ENCODE measurements around the gene COL18A1.
"Not testable (repeated sequence)": the region's sequence is repeated elsewhere in the genome, so short reads cannot be mapped to it uniquely, and the experiment has no call there.

The COL18A1 gene

DNA sequence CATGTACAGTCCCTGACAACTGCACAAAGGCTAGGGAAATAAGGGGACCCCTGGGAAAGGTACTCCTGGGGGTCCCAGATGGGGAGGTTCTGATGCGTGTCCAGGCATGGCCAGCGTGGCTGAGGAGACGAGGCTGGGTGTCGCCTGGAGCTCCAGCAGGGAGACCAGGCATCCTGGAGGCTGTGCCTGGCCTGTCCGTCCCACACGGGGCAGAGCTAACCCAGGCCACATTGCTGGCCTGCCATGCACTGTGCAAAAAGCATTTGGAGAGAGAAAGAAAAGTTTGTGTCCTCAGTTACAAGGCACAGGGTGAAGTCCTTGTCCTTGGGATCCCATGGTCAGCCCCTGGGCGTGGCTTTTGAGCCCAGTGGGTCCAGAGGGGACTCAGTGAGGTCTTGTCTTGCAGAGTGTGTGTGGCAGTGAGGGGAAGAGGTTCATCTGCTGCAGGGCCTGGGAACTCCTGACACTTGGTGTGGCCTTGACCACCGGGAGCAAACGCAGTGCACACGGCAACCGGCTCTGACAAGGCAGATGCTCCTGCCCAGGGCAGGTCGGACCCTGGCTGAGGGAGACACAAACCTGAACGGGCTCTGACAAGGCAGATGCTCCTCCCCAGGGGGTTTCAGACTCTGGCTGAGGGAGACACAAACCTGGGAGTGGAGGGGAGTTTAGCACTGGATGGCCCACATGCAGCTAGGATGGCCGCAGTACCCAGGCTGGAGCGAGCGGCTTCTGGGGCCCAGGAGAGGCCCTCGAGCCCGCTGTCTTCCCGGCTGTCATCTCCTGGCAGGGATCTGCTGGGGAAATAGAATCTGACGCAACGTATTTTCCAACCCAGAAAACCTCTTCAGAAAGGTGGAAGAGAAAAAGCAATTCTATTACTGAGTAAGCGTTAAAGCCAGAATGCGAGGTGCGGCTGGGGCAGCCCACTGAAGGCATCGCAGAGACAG is 37.3 kb upstream of the COL18A1 start:
- DNase-seq (ENCODE audit: low spot score): no peak

DNA sequence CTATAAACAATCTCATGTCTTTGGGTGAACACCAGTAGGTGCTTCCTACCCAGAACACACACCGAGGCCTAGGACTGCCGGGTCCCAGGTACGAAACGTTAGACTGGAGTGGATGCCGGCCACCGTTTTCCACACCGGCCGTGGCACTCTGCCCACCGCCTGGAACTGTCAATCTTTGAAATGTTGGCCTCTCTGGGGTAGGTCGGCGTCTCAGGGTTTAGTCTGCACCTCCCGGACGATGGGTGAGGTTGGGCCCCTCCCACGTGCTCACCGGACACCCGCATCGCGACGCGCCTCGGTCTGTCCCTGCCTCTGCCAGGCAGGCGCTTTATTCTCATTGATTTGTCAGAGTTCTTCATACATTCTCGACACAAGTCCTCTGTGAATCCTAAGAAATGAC is 35.9 kb upstream of the COL18A1 start:
- not testable (repeated sequence) for DNase-seq (ENCODE audit: low spot score)

DNA sequence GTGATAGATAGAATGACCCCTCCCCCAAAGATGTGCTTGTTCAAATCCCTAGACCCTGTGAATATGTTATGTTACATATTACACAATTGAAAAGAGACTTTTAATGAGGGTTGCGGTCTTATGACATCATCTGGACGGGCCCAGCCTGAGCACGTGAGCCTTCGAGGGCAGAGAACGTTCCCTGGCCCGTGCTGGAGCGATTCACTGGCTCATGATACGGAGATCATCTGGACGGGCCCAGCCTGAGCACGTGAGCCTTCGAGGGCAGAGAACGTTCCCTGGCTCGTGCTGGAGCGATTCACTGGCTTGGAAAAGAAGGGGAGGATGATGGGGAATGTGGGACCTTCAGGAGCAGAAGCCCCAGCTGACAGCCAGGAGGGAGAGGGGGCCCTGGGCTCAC is 34.4 kb upstream of the COL18A1 start:
- no peak for DNase-seq (ENCODE audit: low spot score)

DNA sequence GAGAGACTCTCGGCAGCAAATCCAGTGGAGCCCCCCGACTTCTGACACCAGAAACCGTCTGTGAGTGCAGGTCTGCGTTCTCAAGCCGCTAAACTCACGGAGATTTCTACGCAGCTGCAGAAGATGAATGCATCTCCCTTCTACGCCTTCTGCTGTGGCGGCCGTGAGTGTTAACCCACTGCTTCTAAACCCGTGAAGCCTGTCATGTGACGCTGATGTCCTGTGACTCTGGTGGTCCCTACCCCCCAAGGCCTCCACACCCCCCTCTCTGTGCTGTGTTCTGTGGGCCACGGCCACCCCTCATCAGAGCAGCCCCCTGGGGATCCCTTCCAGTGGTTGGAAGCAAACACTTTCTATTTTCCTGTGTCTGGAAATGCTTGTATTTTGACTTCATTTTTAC is 33.9 kb upstream of the COL18A1 start:
- DNase-seq (ENCODE audit: low spot score): no peak

DNA sequence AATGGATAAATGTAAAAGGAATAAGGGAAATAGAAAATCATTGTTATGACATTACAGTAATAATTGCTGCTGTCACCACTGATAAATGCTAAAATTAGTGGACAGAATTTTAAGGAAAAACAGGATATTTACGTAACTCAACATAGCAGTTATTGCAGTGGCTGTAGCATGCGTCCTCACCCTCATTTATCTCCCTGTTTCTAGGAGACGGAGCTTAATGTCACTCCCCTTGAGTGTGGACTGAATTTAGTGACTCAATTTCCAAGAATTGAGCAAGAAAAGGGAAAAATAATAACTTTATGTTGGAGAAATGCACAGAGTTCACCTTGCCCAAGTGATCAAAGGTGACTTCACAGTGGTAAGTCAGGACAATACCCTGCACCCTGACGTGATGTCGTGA is 33.3 kb upstream of the COL18A1 start:
- DNase-seq (ENCODE audit: low spot score): no peak

DNA sequence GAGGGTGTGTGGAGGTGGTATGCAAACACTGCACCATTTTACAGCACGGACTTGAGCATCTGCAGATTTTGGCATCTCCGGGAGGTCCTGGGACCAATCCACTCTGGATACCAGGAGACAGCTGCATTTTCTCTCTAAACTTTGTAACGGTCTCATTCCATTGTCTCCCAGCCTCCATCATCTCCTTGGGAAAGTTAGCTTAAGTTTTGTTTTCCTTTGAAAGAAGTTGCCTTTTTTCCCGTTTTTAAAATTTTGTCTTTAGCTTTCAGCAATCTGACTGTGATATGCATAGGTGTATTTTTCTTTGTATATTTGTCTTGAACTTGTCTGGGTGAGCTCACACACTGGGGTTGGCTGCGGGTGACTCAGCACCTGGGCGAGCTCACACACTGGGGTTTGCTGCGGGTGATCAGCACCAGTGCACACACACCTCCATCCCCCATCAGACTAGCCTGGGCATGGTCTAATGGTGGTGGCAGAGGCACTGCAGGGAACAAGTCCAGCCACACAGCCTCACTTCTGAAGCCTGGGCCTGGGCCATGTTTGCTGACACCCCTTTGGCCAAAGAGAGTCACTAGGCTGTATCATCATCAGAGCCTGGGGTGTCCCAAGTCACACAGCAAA is 32.1 kb upstream of the COL18A1 start:
- no peak for DNase-seq (ENCODE audit: low spot score)

DNA sequence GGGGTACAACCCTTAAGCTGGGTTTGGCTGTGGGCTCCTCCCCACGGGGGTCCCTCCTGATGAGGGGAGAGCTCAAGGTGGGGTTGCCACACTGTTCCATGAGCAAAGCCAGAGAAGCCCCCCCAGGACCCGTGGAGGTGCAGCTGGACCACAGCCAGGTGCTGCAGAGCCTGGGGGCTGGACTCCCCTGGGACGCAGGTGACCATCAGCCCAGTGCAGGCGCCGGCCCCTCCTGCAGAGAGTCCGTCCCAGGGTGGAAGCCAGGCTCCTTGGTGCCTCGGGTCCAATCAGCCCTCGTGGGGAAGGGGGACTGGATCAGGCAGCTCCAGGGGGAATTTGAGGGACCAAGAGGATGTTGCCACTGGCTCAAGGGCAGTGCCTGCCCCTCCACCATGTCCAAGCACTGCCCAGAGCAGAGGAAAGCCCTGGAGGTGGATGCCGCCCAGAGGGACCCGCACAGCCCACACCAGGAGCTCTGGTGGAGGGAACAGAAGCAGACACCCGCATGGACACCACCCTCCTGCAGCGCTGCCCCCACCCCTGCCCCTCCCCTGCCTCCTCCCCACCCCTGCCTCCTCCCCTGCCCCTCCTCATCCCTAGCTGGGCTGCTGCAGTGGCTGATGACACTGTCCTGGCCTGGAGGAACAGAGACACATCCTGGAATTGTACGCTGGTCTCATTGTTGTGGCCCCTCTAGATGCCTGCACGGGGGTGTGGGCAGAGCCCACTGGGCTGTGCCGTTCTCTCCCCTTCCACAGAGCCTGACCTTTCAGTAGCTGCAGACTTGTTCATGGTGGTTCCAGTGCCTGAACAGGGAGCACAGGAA is 30.8 kb upstream of the COL18A1 start:
- no peak for DNase-seq (ENCODE audit: low spot score)

DNA sequence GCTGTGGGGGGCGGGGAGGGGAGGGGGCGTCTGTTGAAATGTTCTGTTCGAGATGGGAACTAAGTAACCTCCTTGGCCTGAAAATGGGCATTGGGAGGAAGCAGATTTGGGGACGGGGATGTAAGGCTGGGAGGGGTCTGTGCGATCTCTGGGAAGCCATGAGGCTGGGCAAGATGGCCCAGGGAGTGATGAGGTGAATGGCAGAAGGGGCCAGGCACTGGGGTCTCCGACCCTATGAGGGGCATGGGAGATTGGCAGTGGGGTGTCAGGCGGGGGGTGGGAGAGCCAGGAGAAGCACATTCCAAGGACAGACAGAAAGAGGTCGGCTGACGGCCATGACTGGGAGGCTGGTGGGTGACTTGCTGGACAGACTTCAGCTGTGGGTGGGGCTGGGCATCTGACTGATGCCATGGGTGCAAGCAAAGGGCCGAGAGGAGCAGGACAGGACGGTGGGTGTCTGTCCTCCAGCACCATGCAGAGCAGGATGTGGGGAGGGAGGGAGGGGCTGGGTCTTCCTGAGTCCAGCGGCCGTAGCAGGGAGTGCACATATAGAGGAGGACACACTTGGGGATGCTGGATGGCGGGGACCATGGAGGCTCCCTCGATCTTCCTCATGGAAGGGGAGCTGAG is 30.0 kb upstream of the COL18A1 start:
- DNase-seq (ENCODE audit: low spot score): no peak

DNA sequence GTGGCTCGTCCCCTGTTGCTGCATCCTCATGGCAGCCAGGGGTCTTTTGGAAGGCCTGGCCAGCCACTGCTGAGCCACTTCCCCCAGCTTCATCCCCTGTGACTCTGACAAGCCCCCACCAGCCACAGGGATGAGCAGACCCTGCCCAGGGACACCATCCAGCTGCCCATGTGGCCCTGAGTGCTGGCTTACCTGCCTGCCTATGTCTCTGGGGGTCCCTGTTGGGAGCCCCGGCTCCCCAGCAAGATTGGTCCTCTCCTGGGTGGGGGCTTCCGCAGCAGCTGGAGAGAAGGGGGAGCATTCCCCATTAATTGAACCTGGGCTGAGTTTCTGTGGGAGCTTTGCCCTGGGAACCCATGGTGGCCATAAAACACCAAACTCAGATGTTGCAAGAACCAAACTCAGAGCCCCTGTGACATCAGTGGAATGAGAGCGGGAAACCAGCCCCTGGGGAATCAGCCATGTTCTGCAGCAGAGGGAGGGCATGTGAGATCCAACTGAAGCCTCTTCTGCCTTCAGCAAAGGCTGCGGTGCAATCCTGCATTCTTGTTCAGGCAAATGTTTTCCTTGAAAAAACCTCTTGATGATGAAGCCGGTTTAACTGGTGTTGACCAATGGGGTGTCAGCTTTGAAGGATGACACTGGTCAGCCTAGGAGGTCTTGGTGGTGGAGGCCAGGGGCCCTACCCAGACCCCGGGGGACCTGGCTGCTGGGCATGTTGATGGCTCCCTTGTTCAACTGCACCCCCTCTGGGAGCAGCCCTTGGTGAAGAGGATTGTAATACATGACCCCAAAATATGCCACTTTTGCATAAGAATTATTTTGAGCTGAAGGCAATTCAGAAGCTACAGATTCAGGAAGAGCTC is 28.3 kb upstream of the COL18A1 start:
- DNase-seq (ENCODE audit: low spot score): no peak

DNA sequence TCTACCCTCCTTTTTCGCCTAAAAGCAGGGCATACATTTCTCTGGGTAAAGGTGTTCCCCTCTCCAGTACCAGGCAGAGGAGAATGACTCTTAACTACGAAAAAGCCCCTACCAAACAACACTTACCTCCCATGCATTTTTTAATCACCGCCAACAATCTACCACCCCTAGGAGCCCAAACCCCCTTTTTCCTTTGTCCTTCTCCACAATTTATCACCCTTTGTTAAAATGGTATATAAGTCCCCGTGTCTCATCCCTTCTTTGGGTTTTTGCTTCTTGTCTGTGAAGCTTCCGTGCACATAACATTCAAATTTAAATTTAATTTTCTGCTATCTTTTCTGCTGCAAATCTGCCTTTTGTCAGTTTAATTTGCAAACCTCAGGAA is 27.6 kb upstream of the COL18A1 start:
- no peak for DNase-seq (ENCODE audit: low spot score)

DNA sequence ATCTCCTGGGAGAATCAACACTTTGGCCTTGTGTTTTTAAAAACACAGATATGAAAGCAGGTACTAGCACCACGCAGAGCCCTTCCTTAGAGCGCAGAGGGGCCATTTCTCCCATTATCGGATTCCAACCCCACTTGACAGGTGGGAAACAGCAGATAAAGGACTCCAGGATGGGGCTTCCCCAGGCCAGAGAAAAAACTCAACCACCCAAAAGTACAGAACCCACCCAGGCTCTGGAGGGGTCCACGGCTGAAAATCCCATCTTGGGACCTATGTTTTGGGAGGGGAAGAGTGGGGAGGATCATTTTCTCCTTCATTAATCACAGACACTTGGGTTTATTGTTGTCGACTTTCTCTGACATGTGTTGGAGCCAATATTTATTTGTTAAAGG is 27.1 kb upstream of the COL18A1 start:
- DNase-seq (ENCODE audit: low spot score): no peak

DNA sequence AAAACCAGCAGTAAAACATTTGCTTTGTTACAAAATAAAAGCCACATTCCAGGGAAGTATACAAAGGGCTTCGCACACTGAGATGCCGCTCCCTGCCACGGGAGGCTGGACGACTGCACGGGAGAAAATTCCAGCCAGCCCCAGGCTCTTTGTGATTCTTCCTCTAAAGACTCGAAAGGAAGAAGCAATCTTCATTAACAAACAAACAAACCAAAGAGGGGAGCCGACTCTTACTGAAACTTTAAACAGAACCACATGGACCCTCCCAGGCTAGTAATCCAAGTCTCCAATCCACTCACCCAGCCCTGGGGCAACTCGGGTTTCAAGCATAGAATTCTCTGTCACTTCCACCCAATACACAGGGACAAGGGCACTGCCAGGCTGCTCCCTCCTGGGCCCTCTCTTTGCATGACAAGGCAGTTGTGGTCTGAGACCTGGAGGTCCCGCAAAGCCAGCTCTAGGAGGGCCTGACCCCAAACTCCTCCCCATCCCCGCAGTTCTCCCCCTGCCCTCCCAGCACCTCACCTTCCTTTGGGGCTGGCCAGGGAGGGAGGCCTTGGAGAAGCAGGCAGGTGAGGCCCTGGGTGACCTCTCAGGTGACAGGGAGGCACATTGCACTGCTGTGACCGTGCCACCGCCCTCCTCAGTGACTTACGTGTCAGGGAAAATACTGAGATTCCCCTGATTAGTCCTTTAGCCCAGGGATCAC is 26.6 kb upstream of the COL18A1 start:
- peak; percentile 3 for DNase-seq (ENCODE audit: low spot score)

DNA sequence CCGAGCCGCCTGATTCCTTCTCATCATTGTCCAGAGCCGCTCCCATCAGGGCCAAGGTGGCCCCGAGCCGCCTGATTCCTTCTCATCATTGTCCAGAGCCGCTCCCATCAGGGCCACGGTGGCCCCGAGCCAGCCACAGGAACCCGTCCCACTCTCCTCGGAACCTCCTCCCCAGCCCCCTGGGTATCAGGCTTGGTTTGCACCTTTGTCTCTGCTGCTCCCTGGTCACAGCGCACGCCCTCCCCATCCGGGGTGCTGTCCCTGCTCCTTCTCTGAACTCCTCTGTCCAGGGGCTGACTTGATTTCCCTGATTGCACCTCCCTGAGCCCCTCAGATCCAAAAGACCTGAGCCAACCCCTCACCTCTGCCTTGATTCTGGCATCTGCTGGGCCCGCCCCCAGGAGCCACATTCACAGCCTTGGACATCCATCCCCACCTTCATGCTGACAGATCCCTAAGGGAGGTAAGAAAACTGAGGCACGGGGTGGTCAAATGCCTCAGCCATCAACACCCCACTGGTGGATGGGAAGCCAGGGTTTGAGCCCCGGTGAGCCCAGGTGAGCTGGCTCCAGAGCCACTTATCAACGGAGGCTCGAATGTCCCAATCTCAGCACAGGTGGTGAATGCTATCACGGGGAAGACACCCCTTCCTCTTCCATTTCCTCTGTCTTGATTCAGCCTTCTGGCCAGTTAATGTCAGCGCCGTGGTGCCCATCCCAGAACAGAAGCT is 25.6 kb upstream of the COL18A1 start:
- DNase-seq (ENCODE audit: low spot score): no peak

DNA sequence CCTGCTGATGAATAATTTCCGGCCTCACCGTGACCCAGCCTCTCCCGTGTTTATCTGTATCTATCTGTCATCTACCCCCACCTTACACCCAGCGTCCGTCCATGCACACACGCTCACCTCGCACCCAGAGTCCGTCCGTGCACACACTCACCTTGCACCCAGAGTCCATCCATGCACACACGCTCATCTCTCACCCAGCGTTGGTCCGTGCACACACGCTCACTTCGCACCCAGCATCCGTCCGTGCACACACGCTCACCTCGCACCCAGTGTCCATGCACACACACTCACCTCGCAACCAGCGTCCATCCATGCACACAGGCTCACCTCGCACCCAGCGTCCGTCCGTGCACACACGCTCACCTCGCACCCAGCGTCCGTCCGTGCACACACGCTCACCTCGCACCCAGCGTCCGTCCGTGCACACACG is 25.0 kb upstream of the COL18A1 start:
- DNase-seq (ENCODE audit: low spot score): no peak

DNA sequence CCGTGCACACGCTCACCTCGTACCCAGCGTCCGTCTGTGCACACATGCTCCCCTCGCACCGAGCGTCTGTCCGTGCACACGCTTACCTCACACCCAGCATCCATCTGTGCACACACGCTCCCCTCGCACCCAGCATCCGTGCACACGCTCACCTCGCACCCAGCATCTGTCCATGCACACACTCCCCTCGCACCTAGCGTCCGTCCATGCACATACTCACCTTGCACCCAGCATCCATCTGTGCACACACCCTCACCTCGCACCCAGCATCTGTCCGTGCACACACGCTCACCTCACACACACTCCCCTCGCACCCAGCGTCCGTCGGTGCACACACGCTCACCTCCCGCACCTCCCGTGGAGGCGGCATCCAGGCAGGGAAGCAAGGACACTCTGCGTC is 24.4 kb upstream of the COL18A1 start:
- no peak for DNase-seq (ENCODE audit: low spot score)

DNA sequence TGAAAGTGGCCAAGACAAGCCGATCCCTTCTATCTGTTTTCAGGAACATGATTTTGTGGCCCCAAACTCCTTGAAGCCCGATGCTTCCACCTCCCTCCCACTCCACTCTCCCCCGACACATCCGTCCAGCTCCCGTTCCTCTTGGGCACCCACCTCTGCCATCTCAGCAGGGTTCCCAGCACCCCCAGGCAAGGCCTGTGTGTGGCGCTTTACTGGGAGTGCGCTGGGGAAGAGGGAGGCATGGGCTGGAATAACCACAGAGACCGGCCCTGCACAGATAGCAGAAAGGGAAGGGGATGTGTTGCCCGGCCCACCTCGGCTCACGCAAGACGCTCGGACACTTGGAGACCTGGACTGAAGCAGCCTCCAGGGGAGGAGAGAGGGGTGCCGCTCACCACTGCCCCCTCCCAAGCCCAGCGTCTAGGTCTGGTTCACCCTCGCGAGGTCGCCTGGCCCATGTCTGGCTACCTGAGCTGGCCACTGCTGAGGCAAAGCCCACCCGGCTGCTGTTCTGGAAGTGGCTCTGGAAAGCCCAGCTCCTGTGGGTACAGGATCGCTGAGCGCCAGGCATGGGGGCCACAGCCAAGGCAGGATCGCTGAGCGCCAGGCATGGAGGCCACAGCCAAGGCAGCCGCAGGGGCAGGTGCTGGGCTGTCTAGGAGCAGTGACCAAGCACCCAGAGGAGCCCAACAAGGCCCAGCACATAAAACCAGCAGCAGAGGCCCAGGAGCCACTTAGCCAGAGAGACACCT is 23.8 kb upstream of the COL18A1 start:
- no peak for DNase-seq (ENCODE audit: low spot score)

DNA sequence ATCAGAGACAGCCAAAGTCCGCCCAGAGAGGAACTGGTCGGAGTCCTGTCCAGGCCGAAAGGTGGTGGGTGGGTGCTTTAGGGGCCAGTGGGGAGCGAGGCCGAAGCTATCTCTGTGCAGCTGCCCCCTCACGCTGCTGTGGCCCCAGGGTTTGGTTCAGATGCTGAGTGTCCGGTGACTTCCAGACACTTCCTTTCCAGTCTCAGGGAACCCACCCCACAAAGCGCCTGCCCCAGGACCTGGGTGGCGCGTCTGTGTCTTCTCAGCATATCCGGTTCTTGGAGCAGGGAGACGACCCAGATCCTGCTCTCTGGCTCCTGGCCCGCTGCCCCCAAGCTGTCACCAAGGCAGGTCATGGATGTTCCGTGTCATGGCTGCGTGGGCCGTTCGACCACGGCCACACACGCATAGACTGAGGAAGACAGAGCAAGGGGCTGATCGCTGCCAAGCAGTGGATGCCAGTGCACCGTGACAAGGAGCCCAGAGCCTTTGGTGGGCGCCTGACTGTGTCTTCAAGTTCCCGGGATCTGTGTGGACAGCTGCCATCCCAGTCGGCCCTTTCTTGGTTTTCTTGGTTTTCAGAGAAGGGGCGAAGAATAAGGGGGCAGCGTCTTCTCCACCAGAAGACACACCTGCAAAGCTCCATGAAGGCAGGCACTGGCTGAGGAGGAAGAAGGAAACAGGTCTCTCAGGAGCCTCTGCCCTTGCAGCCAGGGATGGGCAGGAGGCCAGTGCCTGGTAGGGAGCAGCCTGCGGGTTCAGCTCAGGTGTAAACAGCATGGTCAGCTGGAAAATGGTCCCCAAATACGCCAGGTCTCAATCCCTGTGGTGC is 22.9 kb upstream of the COL18A1 start:
- DNase-seq (ENCODE audit: low spot score): no peak

DNA sequence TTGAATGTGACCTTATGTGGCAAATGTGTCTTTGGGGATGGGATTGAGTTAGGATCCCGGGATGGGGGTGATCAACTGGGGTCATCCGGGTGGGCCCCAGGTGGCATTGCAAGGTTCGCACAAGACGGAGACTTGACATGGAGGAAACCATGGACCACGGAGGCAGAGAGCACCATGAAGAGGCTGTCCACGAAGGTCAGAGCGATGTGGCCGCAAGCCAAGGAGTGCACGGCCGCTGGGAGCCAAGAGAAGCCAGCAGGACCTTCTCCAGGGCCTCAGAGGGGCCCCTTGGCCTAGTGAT is 22.3 kb upstream of the COL18A1 start:
- DNase-seq (ENCODE audit: low spot score): no peak
